ENCODE data around the gene USP21.
A peak's percentile ranks its signal among the peaks of the same experiment; 100 is the strongest.

Gene USP21

GRCh38 chr1:161199506-161200139, 40.3 kb downstream of the USP21 start:
- Histone ChIP-seq H3K4me3 (ENCODE audit: low read length) (no peak overlapping the region), H3K79me2 (ENCODE audit: control insufficient read depth, low read length) (peaks cover 18% of the 10 kb centered on the region), H3K4me1 (ENCODE audit: control insufficient read depth, low read length) (peaks cover 50% of the 10 kb centered on the region)

GRCh38 chr1:161200421-161200991, 41.2 kb downstream of the USP21 start:
- no peak overlapping the region for H3K4me2 ChIP-seq (ENCODE audit: low read length)
- H3K79me2 ChIP-seq (ENCODE audit: control insufficient read depth, low read length), result peaks cover 18% of the 10 kb centered on the region
- no peaks in the 10 kb centered on the region for H4K20me1 ChIP-seq (ENCODE audit: control insufficient read depth, insufficient read depth, low read depth, low read length)
- H3F3A ChIP-seq (ENCODE audit: control insufficient read depth, insufficient read depth), result peaks cover 2% of the 10 kb centered on the region; the same call in 1 of the 2 replicates
- no peaks in the 10 kb centered on the region for H3K9me2 ChIP-seq (replicated peaks; ENCODE audit: control insufficient read depth, low read length)
- no peaks in the 10 kb centered on the region for H3K27me3 ChIP-seq (ENCODE audit: control insufficient read depth, low read length)
- no peaks in the 10 kb centered on the region for H3K9me3 ChIP-seq (ENCODE audit: control insufficient read depth, insufficient read depth, low read length)
- H3K4me1 ChIP-seq (ENCODE audit: control insufficient read depth, low read length), result peaks cover 42% of the 10 kb centered on the region
- H3K36me3 ChIP-seq (ENCODE audit: control insufficient read depth, low read length), result peaks cover 20% of the 10 kb centered on the region
- H3K4me3 ChIP-seq (ENCODE audit: low read length), result no peak overlapping the region
- H3K27ac ChIP-seq (ENCODE audit: low read depth, low read length), result no peak overlapping the region
- no peak for TF ChIP-seq CTCF (IDR thresholded peaks at IDR 0.05; ENCODE audit: low read depth, low read length, poor library complexity, severe bottlenecking)
- TF ChIP-seq EZH2phosphoT487 (IDR thresholded peaks at IDR 0.05; ENCODE audit: borderline replicate concordance, low read length), result no peak

More at GRCh38 chr1:161199506-161200139, 40.3 kb downstream of the USP21 start:
- Histone ChIP-seq H3F3A (ENCODE audit: control insufficient read depth, insufficient read depth) (0 out of 2 replicates have a peak, but pooled peaks cover 3% of the 10 kb centered on the region), H3K36me3 (ENCODE audit: control insufficient read depth, low read length) (peaks cover 15% of the 10 kb centered on the region), H3K27ac (ENCODE audit: low read depth, low read length) (no peak overlapping the region), H3K4me2 (ENCODE audit: low read length) (no peak overlapping the region), H4K20me1 (ENCODE audit: control insufficient read depth, insufficient read depth, low read depth, low read length) (no peaks in the 10 kb centered on the region), H3K9me2 (replicated peaks; ENCODE audit: control insufficient read depth, low read length) (no peaks in the 10 kb centered on the region), H3K9me3 (ENCODE audit: control insufficient read depth, insufficient read depth, low read length) (no peaks in the 10 kb centered on the region), H3K27me3 (ENCODE audit: control insufficient read depth, low read length) (no peaks in the 10 kb centered on the region)
- TF ChIP-seq EZH2phosphoT487 (IDR thresholded peaks at IDR 0.05; ENCODE audit: borderline replicate concordance, low read length) (no peak), CTCF (IDR thresholded peaks at IDR 0.05; ENCODE audit: low read depth, low read length, poor library complexity, severe bottlenecking) (no peak)

GRCh38 chr1:161200992-161201835, 41.9 kb downstream of the USP21 start:
- H3K27me3 ChIP-seq (ENCODE audit: control insufficient read depth, low read length), result no peaks in the 10 kb centered on the region
- H3K4me3 ChIP-seq (ENCODE audit: low read length), result peak overlapping the region; percentile 95

More at GRCh38 chr1:161200992-161201835, 41.9 kb downstream of the USP21 start:
- Histone ChIP-seq H4K20me1 (ENCODE audit: control insufficient read depth, insufficient read depth, low read depth, low read length) (no peaks in the 10 kb centered on the region), H3K4me1 (ENCODE audit: control insufficient read depth, low read length) (peaks cover 38% of the 10 kb centered on the region), H3K36me3 (ENCODE audit: control insufficient read depth, low read length) (peaks cover 27% of the 10 kb centered on the region), H3K9me3 (ENCODE audit: control insufficient read depth, insufficient read depth, low read length) (no peaks in the 10 kb centered on the region), H3K4me2 (ENCODE audit: low read length) (peak overlapping the region; percentile 92), H3K9me2 (replicated peaks; ENCODE audit: control insufficient read depth, low read length) (no peaks in the 10 kb centered on the region), H3F3A (ENCODE audit: control insufficient read depth, insufficient read depth) (peaks cover 2% of the 10 kb centered on the region; the same call in 1 of the 2 replicates), H3K79me2 (ENCODE audit: control insufficient read depth, low read length) (peaks cover 18% of the 10 kb centered on the region), H3K27ac (ENCODE audit: low read depth, low read length) (peak overlapping the region; percentile 54)
- TF ChIP-seq EZH2phosphoT487 (IDR thresholded peaks at IDR 0.05; ENCODE audit: borderline replicate concordance, low read length) (no peak), CTCF (IDR thresholded peaks at IDR 0.05; ENCODE audit: low read depth, low read length, poor library complexity, severe bottlenecking) (no peak)
